Measurements from ENCODE around the gene BCAN. TPM values are rescaled to one million over a fixed set of nuclear protein-coding genes. Genes with fewer than 3 reads are reported as not detected.

The BCAN gene
- total RNA-seq, 1 donor from 2014 or later: 0.35 TPM

DNA sequence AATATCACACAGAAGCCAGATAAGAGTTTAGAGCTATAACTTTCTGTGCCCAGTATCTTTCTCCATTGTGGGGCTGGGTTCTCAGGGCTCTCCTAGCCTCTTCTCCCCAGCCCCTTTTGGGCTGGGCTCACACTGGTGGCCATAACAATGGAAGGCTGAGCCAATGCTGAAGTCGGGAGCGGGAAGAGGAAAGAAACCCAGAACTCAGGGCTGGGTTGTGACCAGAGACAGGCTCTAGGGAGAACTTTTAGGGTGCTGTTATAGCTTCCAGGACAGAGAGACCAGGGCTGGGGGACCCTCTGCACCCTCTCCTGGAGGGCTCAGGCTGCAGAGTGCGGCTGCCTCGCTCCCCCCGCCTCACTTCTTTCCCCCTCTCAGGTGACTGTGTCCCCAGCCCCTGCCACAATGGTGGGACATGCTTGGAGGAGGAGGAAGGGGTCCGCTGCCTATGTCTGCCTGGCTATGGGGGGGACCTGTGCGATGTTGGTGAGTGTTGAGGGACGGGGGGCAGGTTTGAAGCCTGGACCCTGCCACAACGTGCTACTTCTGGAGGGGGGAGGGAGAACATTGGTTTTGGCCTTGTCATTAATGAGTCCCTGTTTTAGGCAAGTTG, 14.1 kb downstream of the BCAN start:
- DNase-seq (ENCODE audit: missing footprints): peak; percentile 22
- no peak for ATAC-seq
- intact Hi-C loops (cut with DNase I): loop anchor here (2.0 kb wide), 1 partner anchor 71 kb away; no protein-coding TSS in a partner anchor

DNA sequence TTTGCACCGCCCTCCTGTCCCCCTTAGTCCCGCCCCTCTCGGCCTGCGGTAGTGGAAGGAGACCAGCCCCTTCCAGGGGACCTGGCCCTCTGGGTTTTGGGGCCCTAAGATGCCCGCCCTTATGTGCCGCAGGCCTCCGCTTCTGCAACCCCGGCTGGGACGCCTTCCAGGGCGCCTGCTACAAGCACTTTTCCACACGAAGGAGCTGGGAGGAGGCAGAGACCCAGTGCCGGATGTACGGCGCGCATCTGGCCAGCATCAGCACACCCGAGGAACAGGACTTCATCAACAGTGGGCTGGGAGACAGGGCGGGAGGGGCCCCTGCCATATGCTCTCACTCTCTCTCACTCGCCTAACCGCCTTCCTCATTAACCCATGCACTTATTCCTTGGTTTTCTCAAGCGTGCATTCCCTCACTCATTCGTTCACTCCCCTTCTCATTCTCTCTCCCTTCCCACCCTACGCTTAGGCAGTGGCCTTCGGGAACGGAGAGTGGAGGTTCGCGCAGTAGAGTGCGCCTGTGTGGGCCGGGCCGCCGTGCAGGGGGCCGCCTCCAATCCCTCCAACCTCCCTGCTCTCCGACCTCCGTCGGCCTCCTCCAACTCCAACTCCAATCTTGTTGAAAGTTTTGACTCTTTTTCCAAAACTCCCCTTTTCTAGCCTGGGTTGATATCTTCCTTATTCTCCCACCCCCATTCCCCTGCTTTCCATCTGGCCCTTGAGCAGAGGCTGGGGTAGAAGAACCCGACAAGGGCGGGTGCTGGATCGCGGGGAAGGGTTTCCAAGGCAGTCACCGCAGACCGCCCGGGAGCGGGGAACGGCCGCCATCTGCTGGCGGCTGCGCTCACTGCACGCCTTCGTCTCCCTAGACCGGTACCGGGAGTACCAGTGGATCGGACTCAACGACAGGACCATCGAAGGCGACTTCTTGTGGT, 15.2 kb downstream of the BCAN start:
- DNase-seq (ENCODE audit: missing footprints) (peak; percentile 89), ATAC-seq (peak; percentile 57)
- intact Hi-C loops (cut with DNase I): loop anchor here (1.0 to 2.0 kb wide), 2 partner anchors 31 to 72 kb away; no protein-coding TSS in a partner anchor

DNA sequence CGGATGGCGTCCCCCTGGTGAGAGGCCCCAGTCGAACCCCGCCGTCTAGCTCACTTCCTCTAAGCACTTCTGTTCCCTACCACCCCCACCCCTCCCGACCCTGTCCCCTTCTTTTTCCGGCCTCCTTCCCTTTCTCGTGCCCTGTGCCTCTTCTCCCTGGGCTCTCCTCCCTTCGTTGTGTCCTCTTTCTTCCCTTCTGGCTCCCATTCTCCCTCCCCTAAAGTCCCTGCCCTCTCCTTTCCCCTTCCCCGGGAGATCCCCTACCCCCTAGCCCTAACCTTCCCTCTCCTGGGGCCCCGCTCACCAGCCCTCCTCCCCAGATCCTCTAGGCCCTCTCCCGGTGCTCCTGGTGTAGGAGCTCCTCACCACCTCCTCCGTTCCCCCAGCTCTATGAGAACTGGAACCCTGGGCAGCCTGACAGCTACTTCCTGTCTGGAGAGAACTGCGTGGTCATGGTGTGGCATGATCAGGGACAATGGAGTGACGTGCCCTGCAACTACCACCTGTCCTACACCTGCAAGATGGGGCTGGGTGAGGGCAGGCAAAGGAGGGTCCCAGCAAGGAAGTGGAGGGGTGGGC, 15.9 kb downstream of the BCAN start:
- intact Hi-C loops (cut with DNase I): loop anchor here (1.0 to 2.0 kb wide), 3 partner anchors 32 to 273 kb away; no protein-coding TSS in a partner anchor
- peak; percentile 58 for DNase-seq (ENCODE audit: missing footprints)
- ATAC-seq: no peak

DNA sequence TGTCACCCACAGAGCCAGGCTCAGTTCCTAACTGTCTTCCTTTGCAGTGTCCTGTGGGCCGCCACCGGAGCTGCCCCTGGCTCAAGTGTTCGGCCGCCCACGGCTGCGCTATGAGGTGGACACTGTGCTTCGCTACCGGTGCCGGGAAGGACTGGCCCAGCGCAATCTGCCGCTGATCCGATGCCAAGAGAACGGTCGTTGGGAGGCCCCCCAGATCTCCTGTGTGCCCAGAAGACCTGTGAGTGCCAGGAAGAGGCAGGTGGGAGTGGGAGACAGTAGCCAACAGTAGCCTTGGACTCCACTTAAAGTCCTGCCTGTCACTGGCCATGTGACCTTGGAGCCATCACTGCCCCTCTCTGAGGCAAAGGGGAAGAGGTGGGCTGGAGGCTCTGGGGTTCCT, 16.6 kb downstream of the BCAN start:
- DNase-seq (ENCODE audit: missing footprints) (peak; percentile 68), ATAC-seq (no peak)
- intact Hi-C loops (cut with DNase I): loop anchor here (2.0 kb wide), 1 partner anchor 274 kb away; no protein-coding TSS in a partner anchor

DNA sequence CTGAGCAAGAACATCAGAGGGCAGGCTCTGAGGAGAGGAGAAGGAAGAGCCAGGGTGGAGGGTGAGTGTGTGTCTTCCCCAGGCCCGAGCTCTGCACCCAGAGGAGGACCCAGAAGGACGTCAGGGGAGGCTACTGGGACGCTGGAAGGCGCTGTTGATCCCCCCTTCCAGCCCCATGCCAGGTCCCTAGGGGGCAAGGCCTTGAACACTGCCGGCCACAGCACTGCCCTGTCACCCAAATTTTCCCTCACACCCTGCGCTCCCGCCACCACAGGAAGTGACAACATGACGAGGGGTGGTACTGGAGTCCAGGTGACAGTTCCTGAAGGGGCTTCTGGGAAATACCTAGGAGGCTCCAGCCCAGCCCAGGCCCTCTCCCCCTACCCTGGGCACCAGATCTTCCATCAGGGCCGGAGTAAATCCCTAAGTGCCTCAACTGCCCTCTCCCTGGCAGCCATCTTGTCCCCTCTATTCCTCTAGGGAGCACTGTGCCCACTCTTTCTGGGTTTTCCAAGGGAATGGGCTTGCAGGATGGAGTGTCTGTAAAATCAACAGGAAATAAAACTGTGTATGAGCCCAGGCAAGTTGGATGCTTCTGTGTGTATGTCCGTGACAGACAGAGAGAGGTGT, 17.1 kb downstream of the BCAN start:
- peak; percentile 33 for DNase-seq (ENCODE audit: missing footprints)
- ATAC-seq: no peak
- intact Hi-C loops (cut with DNase I): loop anchor here (2.0 kb wide), 1 partner anchor 274 kb away; no protein-coding TSS in a partner anchor

DNA sequence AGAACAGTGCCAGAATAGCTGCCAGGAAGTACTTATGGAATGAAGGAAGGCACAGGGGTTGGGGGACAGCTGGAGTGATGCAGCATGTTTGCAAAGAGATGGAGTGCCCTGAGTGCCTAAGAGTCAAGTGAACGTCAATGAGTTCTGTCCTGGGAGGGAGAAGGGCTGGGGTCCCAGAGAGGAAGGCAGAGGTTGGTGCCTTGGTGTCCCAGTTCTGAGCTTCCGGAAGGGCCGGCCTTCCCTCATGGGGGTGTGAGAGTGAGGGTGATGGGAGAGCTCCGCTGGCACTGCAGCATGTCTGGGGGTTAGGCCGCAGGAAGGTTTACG, 17.7 kb downstream of the BCAN start:
- ATAC-seq (no peak), DNase-seq (ENCODE audit: missing footprints) (no peak)
- intact Hi-C loops (cut with DNase I): loop anchor here (2.0 kb wide), 1 partner anchor 275 kb away; no protein-coding TSS in a partner anchor

DNA sequence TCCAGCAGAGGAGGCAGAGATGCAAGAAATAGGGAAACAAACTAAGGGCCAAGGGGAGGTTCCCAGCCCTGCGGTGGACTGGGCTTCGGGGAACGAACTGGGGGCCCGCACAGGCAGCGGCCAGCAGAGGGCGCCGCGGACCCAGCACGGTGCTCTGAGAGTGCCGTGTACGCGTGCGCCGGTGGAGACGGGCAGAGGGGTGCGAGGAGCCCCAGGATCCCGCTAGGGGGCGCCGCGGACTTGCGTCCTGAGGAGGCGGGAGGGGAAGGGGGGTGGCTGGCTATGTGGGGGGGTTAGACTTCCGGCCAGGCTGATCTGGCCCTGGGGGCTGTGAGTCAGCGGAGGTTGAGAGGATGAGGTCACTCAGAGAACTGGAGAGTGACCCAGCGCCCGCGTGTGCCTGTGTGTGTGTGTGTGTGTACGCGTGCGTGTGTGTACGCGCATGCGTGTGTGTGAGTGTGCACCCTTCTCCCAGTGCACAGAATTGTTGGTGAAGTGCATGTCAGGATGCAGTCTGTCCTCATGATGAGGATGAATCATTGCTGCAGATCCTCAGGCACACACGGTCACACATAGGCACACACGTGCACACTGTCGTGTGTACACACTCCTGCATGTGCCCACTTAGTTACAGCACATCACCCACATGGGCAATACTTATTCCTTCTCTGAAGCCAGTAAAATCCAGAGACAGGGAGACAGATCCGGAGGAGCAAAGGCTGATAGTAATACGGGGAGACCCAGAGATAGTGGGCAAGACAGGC, 18.3 kb downstream of the BCAN start:
- ATAC-seq (peak; percentile 90), DNase-seq (ENCODE audit: missing footprints) (peak; percentile 97)
- intact Hi-C loops (cut with DNase I): loop anchor here (1.0 to 10.0 kb wide), 4 partner anchors 18 to 535 kb away; no protein-coding TSS in a partner anchor

DNA sequence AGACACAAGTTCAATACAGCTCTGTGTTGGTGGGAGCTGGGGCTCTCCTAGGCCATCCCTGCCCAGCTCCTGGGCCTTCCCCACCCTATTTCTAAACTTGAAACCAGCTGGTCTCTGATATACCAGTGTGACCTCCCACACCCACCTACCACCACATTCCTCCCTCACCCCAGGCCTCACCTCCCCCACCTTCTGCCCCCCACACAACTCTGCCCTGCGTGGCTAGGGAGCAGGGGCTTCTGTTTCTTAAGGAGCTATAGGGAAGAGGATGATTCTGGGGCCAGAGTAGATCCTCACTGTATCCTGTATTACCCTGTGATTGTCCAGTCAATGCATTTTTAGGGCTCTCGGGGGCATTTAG, 18.8 kb downstream of the BCAN start:
- ATAC-seq (no peak), DNase-seq (ENCODE audit: missing footprints) (peak; percentile 61)
- intact Hi-C loops (cut with DNase I): loop anchor here (1.0 to 10.0 kb wide), 3 partner anchors 18 to 536 kb away; no protein-coding TSS in a partner anchor

DNA sequence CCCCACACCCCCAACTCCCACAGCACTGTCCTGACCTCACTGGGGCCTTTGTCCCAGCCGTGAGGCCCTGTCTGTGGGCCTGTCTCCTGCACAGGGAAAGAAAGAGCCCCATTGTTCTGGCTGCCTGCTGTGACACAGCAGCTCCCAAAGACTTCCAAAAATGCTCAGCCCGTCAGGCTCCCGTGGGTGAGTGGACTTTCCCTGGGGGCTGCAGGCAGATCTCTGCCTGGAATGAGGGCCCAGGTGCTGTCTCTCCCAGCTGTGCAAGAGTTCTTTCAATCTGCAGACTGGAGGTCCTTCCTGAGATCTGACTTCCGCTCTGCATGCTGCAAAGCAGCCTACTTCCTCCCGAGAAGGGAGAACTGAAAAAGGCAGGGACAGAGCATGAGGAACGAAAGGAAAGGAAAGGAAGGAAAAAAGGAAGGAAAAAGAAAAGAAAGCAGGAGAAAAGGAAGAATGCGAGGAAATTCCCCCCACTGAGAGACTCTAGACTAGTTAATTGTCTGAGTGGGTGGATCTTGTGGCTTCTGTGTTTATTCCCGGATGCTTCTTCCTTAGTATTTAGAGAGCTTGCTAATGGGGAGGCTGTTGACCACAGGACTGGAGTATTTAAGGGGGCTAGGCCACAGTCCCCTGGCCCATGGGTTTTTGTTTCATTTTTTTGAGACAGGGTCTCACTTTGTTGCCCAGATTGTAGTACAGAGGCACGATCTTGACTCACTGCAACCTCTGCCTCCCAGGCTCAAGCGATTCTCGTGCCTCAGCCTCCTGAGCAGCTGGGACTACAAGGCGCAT, 20.3 kb downstream of the BCAN start:
- intact Hi-C loops (cut with DNase I): loop anchor here (10.0 kb wide), 1 partner anchor 537 kb away; no protein-coding TSS in a partner anchor
- DNase-seq (ENCODE audit: missing footprints) (peak; percentile 49), ATAC-seq (no peak)

DNA sequence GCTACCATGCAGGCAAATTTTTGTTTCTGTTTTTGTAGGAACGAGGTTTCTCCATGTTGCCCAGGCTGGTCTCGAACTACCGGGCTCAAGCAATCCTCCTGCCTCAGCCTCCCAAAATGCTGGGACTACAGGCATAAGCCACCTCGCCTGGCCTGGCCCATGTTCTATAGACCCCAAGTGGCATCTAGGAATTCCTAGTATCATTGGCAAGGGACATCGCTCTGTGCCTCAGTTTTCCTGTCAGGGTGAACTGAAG, 20.8 kb downstream of the BCAN start:
- ATAC-seq (no peak), DNase-seq (ENCODE audit: missing footprints) (peak; percentile 49)
- intact Hi-C loops (cut with DNase I): loop anchor here (10.0 kb wide), 1 partner anchor 538 kb away; no protein-coding TSS in a partner anchor

DNA sequence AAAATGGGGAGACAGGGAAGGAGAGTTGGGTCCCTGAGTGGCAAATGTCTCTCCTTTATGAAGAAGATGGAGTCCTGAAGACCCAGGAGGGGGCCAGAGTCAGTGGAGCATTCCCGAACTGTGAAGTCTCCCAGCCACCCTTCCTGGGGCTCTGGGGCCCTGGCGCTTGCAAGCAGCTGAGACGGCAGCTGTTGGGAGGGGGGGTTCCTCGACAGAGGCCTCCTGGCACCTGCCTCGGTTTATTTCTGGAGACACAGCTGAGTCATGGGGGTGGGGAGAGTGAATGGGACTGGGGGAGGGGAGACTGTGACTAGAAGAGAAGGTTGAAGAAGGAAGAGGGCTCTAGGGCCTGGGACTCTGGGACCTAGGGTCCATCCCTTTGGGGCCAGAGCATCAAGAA, 21.3 kb downstream of the BCAN start:
- peak; percentile 50 for DNase-seq (ENCODE audit: missing footprints)
- no peak for ATAC-seq
- intact Hi-C loops (cut with DNase I): loop anchor here (10.0 kb wide), 1 partner anchor 538 kb away; no protein-coding TSS in a partner anchor

DNA sequence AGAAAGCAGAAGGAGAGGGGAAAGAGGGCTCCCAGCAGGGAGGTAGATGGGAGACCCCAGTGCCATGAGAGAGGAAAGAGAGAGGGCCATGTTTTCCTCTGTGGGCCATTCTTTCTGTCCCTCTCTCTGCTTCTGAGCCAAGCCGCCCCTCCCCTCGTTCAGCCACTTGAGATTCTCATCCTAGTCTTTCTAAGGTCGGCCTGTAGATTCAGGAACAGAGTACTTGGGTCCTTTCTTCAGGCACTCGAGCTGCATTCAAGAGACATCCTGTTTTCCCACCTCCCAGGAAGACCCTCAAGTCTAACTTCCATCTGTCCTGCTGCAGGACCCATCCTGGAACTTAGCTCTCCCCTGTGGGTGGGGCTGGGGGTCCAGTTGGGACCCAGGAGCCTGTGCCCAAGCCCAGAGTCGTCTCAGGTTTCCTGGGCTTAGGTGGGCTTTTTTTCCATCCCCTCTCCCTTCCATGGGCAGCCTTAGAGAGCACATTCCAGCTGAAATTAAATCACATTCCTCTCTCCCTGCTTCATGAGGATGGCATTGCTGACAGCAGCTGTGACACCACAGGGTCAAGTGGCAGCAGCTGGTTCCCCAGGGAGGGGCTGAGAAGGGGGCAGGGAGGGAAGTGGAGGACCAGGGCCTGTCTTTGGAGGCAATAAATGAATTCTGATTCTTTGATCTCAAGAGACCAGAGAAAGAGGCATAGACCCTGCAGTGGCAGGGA, 22.3 kb downstream of the BCAN start:
- DNase-seq (ENCODE audit: missing footprints): peak; percentile 53
- intact Hi-C loops (cut with DNase I): loop anchor here (10.0 kb wide), 1 partner anchor 539 kb away; no protein-coding TSS in a partner anchor
- no peak for ATAC-seq

DNA sequence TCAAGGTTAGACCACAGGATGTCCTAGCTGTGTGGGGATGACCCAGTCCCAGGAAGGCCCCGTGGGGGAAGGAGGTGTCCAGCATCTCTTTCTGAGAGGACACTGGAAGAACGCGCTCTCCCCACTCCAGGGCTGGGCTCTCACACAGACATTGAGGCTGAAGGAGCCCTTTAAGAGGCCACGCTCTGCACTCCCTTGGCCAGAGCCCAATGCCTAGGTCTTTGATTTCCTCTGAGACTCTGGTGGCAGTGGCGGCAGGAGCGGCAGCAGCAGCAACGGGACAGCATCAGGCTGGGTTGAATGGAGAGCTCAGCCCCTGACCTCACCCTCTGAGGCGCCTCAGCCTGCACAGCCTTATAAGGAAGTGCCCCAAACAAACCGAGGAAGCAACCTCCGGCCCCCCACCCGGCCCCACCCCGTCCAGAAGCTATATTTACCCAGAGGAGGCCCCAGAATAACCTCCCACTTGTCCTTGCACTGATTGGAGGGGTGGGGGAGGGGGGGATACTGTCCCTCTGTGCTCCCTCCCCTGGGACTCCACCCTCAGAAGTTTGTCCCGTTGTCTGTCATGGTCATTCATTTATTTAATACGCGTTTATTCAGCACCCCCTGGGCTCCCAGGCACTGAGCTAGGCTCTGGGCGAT, 23.0 kb downstream of the BCAN start:
- DNase-seq (ENCODE audit: missing footprints) (peak; percentile 80), ATAC-seq (peak; percentile 55)
- intact Hi-C loops (cut with DNase I): loop anchor here (10.0 kb wide), 1 partner anchor 540 kb away; no protein-coding TSS in a partner anchor

DNA sequence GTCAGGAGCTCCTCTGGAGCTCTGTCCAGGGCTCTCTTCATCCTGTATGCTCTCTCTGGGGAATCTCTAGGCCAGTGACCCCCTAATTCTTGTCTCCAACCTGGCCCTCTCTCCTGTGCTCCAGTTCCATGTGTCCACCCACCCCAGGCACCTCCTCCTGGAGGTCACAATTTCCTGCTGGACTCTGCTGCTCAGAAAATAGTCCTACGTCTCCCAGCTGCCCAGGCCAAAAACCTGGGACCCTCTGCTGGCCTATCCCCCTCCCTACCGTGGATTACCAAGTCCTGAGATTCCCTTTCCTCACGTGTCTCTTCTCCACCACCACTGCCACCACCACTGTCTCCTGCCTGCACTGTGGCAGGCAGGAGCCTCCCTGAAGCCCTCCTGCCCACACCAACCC, 23.6 kb downstream of the BCAN start:
- ATAC-seq (no peak), DNase-seq (ENCODE audit: missing footprints) (peak; percentile 8)
- intact Hi-C loops (cut with DNase I): loop anchor here (10.0 kb wide), 1 partner anchor 541 kb away; no protein-coding TSS in a partner anchor

DNA sequence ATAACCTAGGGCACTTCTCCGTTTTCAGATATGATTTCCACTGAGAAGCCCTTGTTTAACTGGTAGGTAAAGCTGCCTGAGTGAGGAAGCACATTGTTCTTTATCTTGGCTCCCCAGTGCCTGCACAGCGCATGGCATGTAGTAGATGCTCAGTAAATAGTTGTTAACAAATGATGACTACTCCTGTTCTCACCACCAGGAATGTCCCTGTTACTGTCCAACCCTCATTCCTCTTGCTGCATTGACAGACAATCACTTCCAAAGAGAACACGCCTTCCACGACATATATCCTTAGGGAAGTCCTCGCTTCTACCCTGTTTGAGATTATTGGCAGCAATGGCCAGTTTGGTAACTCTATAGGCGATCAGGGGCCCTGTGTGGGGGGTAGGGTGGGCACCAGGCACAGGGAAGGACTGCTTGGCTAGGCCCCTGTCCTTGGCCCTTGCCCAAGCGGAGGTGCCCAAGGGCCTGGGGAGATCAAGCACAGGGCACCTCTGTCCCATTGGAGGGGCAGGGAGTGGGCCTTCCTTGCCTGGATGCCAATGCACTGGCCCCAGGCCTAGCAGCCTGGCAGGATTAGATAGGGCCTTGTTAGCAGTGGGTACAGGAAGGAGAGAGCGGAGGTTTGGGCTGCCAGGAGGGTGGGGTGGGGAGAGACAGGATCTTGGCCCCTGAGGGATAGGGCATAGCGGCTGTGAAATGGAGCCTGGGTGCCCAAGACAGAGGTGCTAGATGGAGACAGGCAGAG, 25.1 kb downstream of the BCAN start:
- peak; percentile 1 for DNase-seq (ENCODE audit: missing footprints)
- intact Hi-C loops (cut with DNase I): loop anchor here (10.0 kb wide), 1 partner anchor 542 kb away; no protein-coding TSS in a partner anchor
- peak; percentile 0 for ATAC-seq

All from Right ventricle myocardium inferior (tissue), 1 donor.